ENCODE results near the gene OR2Z1.
"Not testable (repeated sequence)": the region's sequence is repeated elsewhere in the genome, so short reads cannot be mapped to it uniquely, and the experiment has no call there.

The OR2Z1 gene

GRCh38 chr19:8705304-8705703, 16.1 kb upstream of the OR2Z1 start:
- DNase-seq, result not testable (repeated sequence)

- DNase-seq, result no peak
Measured at GRCh38 chr19:8705742-8706141, 15.7 kb upstream of the OR2Z1 start.

- DNase-seq, result not testable (repeated sequence)
Measured at GRCh38 chr19:8710337-8710736, 11.1 kb upstream of the OR2Z1 start.

- DNase-seq, result no peak
Measured at GRCh38 chr19:8722032-8722431, 598 bp downstream of the OR2Z1 start.

GRCh38 chr19:8724276-8724675, 2.8 kb downstream of the OR2Z1 start:
- DNase-seq, result no peak

GRCh38 chr19:8731428-8732169, 10.2 kb downstream of the OR2Z1 start:
- DNase-seq, result no peak

- DNase-seq, result no peak
Measured at GRCh38 chr19:8738377-8738776, 16.9 kb downstream of the OR2Z1 start.

GRCh38 chr19:8739291-8740065, 18.0 kb downstream of the OR2Z1 start:
- not testable (repeated sequence) for DNase-seq

- not testable (repeated sequence) for DNase-seq
Measured at GRCh38 chr19:8767257-8767656, 45.8 kb downstream of the OR2Z1 start.

- not testable (repeated sequence) for DNase-seq
Measured at GRCh38 chr19:8769265-8769664, 47.8 kb downstream of the OR2Z1 start.

GRCh38 chr19:8773587-8773986, 52.2 kb downstream of the OR2Z1 start:
- DNase-seq, result not testable (repeated sequence)
